Endothelial cell (in vitro differentiated cells): Measurements from ENCODE around the gene FGF10. TPM values are rescaled to one million over a fixed set of nuclear protein-coding genes. Genes with fewer than 3 reads are reported as not detected.

Source experiments
- DNase-seq: peaks from one replicate; pipeline ENCODE4 v3.0.0; 2021; ENCODE audit warnings: low spot score
- H3K27ac Mint-ChIP-seq: one replicate; pipeline ENCODE4 v1.8.0; 2021; ENCODE audit warnings: mixed read lengths, inconsistent platforms; ENCODE audit not compliant: unreplicated experiment
- H3K27me3 Mint-ChIP-seq: one replicate; pipeline ENCODE4 v1.8.0; 2021; ENCODE audit warnings: mild to moderate bottlenecking, moderate library complexity, mixed read lengths, inconsistent platforms; ENCODE audit not compliant: unreplicated experiment
- H3K36me3 Mint-ChIP-seq: one replicate; pipeline ENCODE4 v1.8.0; 2021; ENCODE audit warnings: mild to moderate bottlenecking, low read depth, mixed read lengths, inconsistent platforms; ENCODE audit not compliant: unreplicated experiment
- H3K4me1 Mint-ChIP-seq: one replicate; pipeline ENCODE4 v1.8.0; 2021; ENCODE audit warnings: mild to moderate bottlenecking, mixed read lengths, inconsistent platforms; ENCODE audit not compliant: unreplicated experiment
- H3K4me3 Mint-ChIP-seq: one replicate; pipeline ENCODE4 v1.8.0; 2021; ENCODE audit warnings: mild to moderate bottlenecking, mixed read lengths, inconsistent platforms; ENCODE audit not compliant: unreplicated experiment
- H3K9me3 Mint-ChIP-seq: one replicate; pipeline ENCODE4 v1.8.0; 2021; ENCODE audit warnings: mixed read lengths, inconsistent platforms; ENCODE audit not compliant: unreplicated experiment
- total RNA-seq: library from RNA; stranded (reverse); fragmentation: NEBNext Ultra II Directional; extraction: Animal tissue kit (Norgen Biotek cat#: 25700); gene quantifications from one replicate; pipeline ENCODE4 v1.2.1, GENCODE V29; 2021; ENCODE audit not compliant: unreplicated experiment
- TF ChIP-seq, protein P1 (sequence below): fragments of 200-600 bp; sonication (generic); IDR thresholded peaks from one replicate; pipeline ENCODE4 v1.5.0; 2021; ENCODE audit warnings: antibody characterized with exemption; ENCODE audit not compliant: unreplicated experiment

The FGF10 gene
- total RNA-seq, 1 donor from 2014 or later: 0.15 TPM

DNA sequence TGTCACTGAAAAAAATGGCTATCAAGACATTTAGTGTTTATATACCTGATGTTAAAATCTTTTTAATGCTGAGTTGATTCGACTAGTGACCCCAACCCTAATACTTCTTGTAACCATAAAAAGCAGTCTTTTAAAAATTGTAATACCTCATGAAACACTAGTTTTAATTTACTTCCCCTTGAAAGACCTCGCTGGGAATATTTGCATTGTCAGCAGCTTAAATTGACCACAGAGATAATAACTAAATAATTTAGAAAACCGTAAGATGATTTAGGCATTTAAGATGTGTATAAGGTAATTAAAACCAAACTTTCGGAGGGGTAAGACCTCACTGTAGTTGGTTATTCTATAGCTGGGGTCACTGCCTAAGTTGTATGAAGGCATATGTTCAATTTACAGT lies 89.8 kb downstream of the FGF10 start:
- Mint-ChIP-seq H3K4me1 (peaks cover 2% of the 10 kb centered on the region), H3K9me3 (no peaks in the 10 kb centered on the region), H3K4me3 (no peak overlapping the region), H3K27ac (no peak overlapping the region), H3K36me3 (no peaks in the 10 kb centered on the region), H3K27me3 (peaks cover 4% of the 10 kb centered on the region)
- DNase-seq: no peak
- TF ChIP-seq, protein P1, sequence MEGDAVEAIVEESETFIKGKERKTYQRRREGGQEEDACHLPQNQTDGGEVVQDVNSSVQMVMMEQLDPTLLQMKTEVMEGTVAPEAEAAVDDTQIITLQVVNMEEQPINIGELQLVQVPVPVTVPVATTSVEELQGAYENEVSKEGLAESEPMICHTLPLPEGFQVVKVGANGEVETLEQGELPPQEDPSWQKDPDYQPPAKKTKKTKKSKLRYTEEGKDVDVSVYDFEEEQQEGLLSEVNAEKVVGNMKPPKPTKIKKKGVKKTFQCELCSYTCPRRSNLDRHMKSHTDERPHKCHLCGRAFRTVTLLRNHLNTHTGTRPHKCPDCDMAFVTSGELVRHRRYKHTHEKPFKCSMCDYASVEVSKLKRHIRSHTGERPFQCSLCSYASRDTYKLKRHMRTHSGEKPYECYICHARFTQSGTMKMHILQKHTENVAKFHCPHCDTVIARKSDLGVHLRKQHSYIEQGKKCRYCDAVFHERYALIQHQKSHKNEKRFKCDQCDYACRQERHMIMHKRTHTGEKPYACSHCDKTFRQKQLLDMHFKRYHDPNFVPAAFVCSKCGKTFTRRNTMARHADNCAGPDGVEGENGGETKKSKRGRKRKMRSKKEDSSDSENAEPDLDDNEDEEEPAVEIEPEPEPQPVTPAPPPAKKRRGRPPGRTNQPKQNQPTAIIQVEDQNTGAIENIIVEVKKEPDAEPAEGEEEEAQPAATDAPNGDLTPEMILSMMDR: no peak

DNA sequence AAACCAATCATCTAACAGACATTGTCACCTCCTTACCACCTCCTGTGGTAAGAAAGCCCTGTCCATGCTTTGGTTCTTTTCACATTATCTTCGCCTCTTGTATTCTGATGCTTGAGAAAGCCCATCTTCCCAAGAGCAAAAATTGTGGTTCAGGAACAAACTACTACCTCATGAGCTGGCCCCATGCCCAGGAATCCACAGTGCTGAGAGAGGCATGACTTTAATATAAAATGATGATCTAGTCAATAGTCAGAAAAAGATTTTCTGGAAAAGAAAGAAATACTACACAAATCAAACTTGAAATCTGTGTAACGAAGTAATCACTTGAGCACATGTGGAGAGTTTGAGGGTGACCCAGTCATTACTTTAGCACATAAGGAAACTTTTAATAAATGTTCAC lies 94.7 kb downstream of the FGF10 start:
- Mint-ChIP-seq H3K4me3 (no peak overlapping the region), H3K27ac (no peak overlapping the region), H3K36me3 (no peaks in the 10 kb centered on the region), H3K4me1 (no peaks in the 10 kb centered on the region), H3K27me3 (no peaks in the 10 kb centered on the region), H3K9me3 (no peaks in the 10 kb centered on the region)
- TF ChIP-seq, protein P1: no peak
- DNase-seq: no peak

DNA sequence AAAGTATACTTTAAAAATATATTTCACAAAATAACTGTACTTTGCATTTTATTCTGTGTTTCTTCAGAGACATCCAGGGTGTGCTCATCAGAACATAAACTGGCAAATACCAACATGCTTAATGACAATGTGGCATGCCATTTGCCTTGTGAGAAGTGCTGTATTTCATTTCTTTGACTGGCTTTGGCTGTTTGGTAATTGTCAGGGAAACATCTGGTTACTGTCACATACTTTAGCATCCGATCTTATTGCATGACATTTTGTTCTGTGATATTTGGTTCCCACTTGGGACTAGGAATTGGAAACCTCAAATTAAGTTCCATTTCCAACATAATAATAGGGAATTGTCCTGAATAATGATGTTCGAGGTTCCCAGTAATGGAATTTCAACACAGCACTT lies 96.5 kb downstream of the FGF10 start:
- DNase-seq: no peak
- no peaks in the 10 kb centered on the region for H3K4me1 Mint-ChIP-seq
- TF ChIP-seq, protein P1: no peak
- no peak overlapping the region for H3K27ac Mint-ChIP-seq
- no peaks in the 10 kb centered on the region for H3K36me3 Mint-ChIP-seq
- H3K4me3 Mint-ChIP-seq: no peak overlapping the region
- no peaks in the 10 kb centered on the region for H3K27me3 Mint-ChIP-seq
- H3K9me3 Mint-ChIP-seq: no peaks in the 10 kb centered on the region

DNA sequence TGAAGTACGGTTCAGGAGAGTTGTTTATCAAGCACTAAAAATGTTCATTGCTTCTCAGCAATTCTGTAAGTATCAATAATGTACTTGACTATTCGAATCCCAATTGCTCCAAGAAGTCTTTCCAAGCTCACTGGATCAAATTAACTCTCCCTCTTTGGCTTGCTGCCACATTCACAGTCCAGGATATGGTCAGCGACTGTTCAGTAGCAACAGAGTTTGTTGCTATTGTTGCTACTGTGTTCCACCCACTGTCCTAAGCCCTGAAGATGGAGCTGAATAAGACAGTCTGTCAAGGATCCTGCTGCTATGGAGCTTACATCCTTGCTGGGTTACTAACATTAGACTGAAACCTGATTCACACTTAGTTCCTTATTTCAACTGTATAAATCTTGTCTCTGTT lies 110.8 kb downstream of the FGF10 start:
- H3K4me3 Mint-ChIP-seq: no peak overlapping the region
- H3K27ac Mint-ChIP-seq: no peak overlapping the region

DNA sequence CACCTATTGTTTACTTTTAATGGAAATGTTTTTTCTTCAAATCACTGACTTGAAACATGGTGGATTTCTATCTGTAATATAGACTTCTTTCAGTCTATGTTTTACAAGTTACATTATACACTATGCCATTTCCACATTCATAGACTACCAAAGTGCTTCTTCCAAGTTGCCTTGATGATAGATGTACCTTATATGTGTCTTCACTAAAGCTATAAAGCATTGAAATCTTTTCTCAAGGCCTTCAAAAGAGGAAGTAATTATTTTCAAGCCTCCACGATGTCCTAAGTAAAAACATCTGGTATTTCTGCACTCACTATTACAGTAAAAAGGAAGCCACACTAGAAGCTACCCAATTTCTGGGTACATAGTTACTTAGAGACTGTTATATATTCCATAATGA lies 113.3 kb downstream of the FGF10 start:
- Mint-ChIP-seq H3K4me3 (no peak overlapping the region), H3K4me1 (no peaks in the 10 kb centered on the region), H3K27ac (no peak overlapping the region), H3K9me3 (no peaks in the 10 kb centered on the region), H3K27me3 (no peaks in the 10 kb centered on the region), H3K36me3 (no peaks in the 10 kb centered on the region)
- TF ChIP-seq, protein P1: no peak
- no peak for DNase-seq

More for the DNA sequence above, 110.8 kb downstream of the FGF10 start:
- TF ChIP-seq, protein P1: no peak
- no peaks in the 10 kb centered on the region for H3K4me1 Mint-ChIP-seq
- DNase-seq: no peak
- no peaks in the 10 kb centered on the region for H3K9me3 Mint-ChIP-seq
- H3K36me3 Mint-ChIP-seq: no peaks in the 10 kb centered on the region
- no peaks in the 10 kb centered on the region for H3K27me3 Mint-ChIP-seq
